ENCODE data around the gene CFAP161.
"Not testable (repeated sequence)": the region's sequence is repeated elsewhere in the genome, so short reads cannot be mapped to it uniquely, and the experiment has no call there.

CFAP161 gene

DNA sequence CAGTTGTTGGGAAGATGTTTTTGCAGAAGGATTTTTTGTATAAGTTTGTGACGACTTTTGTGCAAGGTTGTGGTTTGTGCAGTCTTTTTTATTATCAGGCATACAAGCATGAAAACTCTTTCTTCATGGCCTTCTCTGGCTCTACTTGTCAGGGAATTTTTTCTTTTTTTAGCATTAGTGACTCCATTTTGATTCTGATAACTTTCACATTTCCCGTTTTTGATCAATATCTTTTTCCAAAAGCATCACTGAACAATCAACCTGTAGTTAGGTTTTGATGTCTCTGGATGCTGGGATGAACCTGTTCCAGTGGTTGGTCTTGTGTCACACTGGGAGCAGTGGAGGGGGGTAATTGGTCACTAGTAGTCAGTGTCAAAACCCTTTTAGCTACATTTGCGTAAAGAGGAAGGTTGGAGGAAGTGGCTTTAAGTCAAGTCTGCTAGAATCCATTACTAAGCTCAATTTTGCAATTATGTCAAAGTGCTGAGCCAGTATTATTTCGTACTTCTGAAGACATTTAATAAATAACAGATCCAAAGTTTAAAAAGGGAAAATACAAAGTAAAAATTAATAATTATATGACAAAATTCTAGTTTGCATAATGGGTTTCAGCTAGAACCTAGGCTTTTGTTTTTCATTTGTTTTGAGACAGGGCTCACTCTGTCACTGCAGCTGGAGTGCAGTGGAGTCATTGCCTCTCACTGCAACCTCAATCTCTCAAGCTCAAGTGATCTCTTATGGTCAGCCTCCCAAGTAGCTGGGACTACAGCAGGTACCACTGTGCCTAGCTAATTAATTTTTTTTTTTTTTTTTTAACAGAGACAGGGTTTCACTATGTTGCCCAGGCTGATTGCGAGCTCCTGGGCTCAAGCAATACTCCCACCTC, 18.8 kb upstream of the CFAP161 start:
- H3K4me3 ChIP-seq (ENCODE audit: low read depth, low read length) = no peak overlapping the region
- TF ChIP-seq, protein P1, sequence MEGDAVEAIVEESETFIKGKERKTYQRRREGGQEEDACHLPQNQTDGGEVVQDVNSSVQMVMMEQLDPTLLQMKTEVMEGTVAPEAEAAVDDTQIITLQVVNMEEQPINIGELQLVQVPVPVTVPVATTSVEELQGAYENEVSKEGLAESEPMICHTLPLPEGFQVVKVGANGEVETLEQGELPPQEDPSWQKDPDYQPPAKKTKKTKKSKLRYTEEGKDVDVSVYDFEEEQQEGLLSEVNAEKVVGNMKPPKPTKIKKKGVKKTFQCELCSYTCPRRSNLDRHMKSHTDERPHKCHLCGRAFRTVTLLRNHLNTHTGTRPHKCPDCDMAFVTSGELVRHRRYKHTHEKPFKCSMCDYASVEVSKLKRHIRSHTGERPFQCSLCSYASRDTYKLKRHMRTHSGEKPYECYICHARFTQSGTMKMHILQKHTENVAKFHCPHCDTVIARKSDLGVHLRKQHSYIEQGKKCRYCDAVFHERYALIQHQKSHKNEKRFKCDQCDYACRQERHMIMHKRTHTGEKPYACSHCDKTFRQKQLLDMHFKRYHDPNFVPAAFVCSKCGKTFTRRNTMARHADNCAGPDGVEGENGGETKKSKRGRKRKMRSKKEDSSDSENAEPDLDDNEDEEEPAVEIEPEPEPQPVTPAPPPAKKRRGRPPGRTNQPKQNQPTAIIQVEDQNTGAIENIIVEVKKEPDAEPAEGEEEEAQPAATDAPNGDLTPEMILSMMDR (IDR thresholded peaks at IDR 0.05; ENCODE audit: borderline replicate concordance, insufficient read depth, low read depth, low read length) = no peak

DNA sequence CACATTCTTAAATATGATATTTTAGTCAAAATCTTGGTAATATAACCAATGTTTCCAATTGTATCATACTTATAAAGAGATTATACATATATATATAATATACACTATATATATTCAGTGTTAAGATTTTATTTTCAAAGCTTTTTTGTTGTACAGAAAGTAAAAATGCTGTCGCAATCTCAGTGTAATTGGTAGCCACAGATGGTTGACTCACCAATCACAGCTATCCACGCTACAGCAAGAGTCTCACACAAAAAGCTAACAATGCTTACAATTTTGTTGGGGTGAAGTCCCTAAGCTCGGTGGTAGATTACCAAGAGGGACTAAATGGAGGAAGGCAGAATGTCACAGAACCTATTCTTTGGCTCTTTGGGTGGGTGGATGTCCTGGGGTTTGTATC, 16.9 kb upstream of the CFAP161 start:
- no peak overlapping the region for H3K4me3 ChIP-seq (ENCODE audit: low read depth, low read length)
- TF ChIP-seq, protein P1 (IDR thresholded peaks at IDR 0.05; ENCODE audit: borderline replicate concordance, insufficient read depth, low read depth, low read length) = no peak

DNA sequence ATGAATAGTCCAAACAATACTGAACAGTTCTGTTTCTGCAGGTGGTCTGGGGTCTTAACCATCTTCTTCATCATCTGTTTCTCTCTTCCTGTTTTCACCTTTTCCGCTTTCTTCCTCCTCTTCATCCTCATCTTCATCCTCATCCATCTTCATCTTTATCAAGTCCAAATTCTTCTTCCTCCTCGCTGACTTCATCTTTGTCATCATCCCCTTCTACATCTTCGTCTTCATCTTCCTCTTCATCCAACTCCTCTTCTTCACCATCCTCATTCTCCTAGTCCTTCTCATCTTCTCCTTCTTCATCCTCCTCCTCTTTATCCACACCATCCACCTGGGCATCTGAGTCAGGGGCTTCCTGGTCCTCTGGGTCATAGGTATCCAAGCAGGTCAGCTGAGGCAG, 16.5 kb upstream of the CFAP161 start:
- TF ChIP-seq, protein P1 (IDR thresholded peaks at IDR 0.05; ENCODE audit: borderline replicate concordance, insufficient read depth, low read depth, low read length) = no peak
- no peak overlapping the region for H3K4me3 ChIP-seq (ENCODE audit: low read depth, low read length)

DNA sequence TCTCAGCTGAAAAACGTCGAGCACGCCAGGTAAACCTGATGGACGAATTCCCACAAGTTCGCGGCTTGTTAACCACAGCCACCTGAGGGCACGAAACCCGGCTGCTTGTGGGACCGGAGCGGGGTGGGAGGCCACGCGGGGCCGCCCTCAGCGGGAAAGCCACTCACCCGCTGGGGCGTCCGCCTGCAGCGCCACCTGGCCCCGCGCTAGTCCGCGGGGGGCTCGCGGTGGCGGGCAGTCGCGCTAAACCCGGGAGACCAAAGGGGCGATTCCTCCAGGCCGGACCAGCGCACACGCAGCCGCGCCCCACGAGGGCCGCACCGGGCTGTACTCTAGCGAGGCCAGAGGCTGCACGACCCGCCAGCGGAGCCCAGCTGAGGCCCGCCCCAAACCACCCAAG, 15.7 kb upstream of the CFAP161 start:
- TF ChIP-seq, protein P1 (IDR thresholded peaks at IDR 0.05; ENCODE audit: borderline replicate concordance, insufficient read depth, low read depth, low read length) = no peak
- no peak overlapping the region for H3K4me3 ChIP-seq (ENCODE audit: low read depth, low read length)

DNA sequence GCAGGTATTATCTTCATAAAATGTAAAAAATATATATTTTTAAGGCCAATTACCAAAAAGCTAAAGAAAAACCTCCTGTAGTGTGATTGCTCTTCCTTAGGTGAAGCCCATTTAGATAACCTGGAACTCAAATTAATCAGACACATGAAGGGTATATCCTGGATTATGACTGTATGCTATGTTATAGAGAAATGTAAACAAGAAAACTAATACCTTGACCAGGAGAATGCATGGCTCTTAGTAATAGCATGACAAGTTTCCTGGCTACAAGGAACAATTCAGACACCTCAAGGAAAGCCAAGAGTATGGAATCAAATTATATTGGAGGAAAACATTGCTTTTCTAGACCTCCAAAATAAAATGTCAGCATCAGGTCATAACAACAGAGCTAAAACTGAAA, 14.0 kb upstream of the CFAP161 start:
- no peak overlapping the region for H3K4me3 ChIP-seq (ENCODE audit: low read depth, low read length)
- TF ChIP-seq, protein P1 (IDR thresholded peaks at IDR 0.05; ENCODE audit: borderline replicate concordance, insufficient read depth, low read depth, low read length) = no peak

DNA sequence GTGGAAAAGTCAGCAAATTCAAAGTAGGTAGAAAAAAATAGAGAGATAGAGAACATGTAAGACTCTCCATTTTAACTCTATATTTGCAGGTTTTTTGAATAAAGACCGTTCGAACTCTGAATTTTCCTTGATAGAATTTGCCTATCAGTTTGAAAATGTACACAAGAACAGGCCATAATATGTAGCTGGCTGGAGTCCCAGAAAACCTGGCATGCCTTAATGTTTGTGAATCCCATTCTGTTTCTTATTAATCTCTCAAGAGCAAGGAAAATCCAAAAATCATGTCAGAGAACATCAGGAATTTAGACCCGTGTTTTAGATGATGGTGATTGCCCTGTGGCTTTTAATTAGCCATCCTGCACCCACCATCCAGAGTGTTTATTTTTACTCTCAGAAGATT, 7.2 kb upstream of the CFAP161 start:
- no peak overlapping the region for H3K4me3 ChIP-seq (ENCODE audit: low read depth, low read length)
- TF ChIP-seq, protein P1 (IDR thresholded peaks at IDR 0.05; ENCODE audit: borderline replicate concordance, insufficient read depth, low read depth, low read length) = no peak

DNA sequence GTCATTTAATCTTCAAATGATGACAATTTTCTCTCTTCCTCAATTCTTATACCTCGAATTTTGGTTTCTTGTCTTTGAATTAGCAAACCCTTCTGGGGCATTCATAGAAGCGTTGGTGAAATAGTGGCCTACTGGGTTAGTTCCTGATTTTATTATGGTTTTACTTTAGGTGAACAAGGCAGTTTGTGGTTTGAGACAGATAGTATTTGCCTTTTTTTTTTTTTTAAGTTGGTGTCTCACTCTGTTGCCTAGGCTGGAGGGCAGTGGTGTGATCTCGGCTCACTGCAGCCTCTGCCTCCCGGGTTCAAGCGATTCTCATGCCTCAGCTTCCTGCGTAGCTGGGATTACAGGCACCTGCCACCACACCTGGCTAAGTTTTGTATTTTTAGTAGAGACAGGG, 7.4 kb downstream of the CFAP161 start:
- H3K4me3 ChIP-seq (ENCODE audit: low read depth, low read length) = not testable (repeated sequence)

All from GM12875 (cell line).